Neural progenitor cell (in vitro differentiated cells): ENCODE data around the gene UQCRQ. TPM values are rescaled to one million over a fixed set of nuclear protein-coding genes. Genes with fewer than 3 reads are reported as not detected.

Source experiments
- DNase-seq: peaks from one replicate; pipeline ENCODE4 v3.0.0-alpha.2; 2016; ENCODE audit warnings: low spot score
- H2AFZ ChIP-seq: fragments of 200-600 bp; sonication (generic); replicated peaks from 2 replicates; pipeline ENCODE4 v1.6.1; 2016; ENCODE audit warnings: antibody characterized with exemption
- H3F3A ChIP-seq: fragments of 200-600 bp; sonication (generic); 2 replicates; pipeline ENCODE4 v1.6.1; 2016; ENCODE audit warnings: antibody characterized with exemption, low read depth
- H3K27ac ChIP-seq: fragments of 200-600 bp; sonication (generic); 2 replicates; pipeline ENCODE4 v1.5.1; 2016; ENCODE audit warnings: mild to moderate bottlenecking
- H3K27me3 ChIP-seq: fragments of 200-600 bp; sonication (generic); 2 replicates; pipeline ENCODE4 v1.6.1; 2016; ENCODE audit warnings: mild to moderate bottlenecking, moderate library complexity
- H3K36me3 ChIP-seq: fragments of 200-600 bp; sonication (generic); 2 replicates; pipeline ENCODE4 v1.5.1; 2016
- H3K4me1 ChIP-seq: fragments of 200-600 bp; sonication (generic); 2 replicates; pipeline ENCODE4 v1.6.1; 2016; ENCODE audit warnings: mixed run types
- H3K4me2 ChIP-seq: fragments of 200-600 bp; sonication (generic); 2 replicates; pipeline ENCODE4 v1.6.1; 2016
- H3K4me3 ChIP-seq: fragments of 200-600 bp; sonication (generic); 2 replicates; pipeline ENCODE4 v1.5.1; 2016
- H3K79me2 ChIP-seq: fragments of 200-600 bp; sonication (generic); 2 replicates; pipeline ENCODE4 v1.6.1; 2016; ENCODE audit warnings: low read depth
- H3K9ac ChIP-seq: fragments of 200-600 bp; sonication (generic); 2 replicates; pipeline ENCODE4 v1.6.1; 2016
- H3K9me3 ChIP-seq: fragments of 200-600 bp; sonication (generic); 2 replicates; pipeline ENCODE4 v1.5.1; 2016; ENCODE audit warnings: low read depth
- H4K20me1 ChIP-seq: fragments of 200-600 bp; sonication (generic); 2 replicates; pipeline ENCODE4 v1.6.1; 2016; ENCODE audit warnings: low read depth
- H3K27ac Mint-ChIP-seq: 3 replicates; pipeline ENCODE4 v1.8.0; 2021; ENCODE audit warnings: mixed read lengths
- H3K27me3 Mint-ChIP-seq: 2 replicates; pipeline ENCODE4 v1.8.0; 2022; ENCODE audit warnings: low read depth, mild to moderate bottlenecking, inconsistent platforms, moderate library complexity, mixed read lengths; ENCODE audit not compliant: insufficient read depth
- H3K36me3 Mint-ChIP-seq: 3 replicates; pipeline ENCODE4 v1.8.0; 2021; ENCODE audit warnings: mixed read lengths
- H3K4me1 Mint-ChIP-seq: 3 replicates; pipeline ENCODE4 v1.8.0; 2021; ENCODE audit warnings: mixed read lengths
- H3K4me3 Mint-ChIP-seq: 3 replicates; pipeline ENCODE4 v1.8.0; 2021; ENCODE audit warnings: mild to moderate bottlenecking, moderate library complexity, mixed read lengths
- H3K9me3 Mint-ChIP-seq: 3 replicates; pipeline ENCODE4 v1.8.0; 2020; ENCODE audit warnings: mixed read lengths
- EZH2 ChIP-seq: fragments of 200-600 bp; sonication (generic); IDR thresholded peaks from 2 replicates; pipeline ENCODE4 v1.6.1; 2017; ENCODE audit warnings: antibody characterized with exemption, mild to moderate bottlenecking, moderate library complexity
- EZH2phosphoT487 ChIP-seq: fragments of 200-600 bp; sonication (generic); IDR thresholded peaks from 2 replicates; pipeline ENCODE4 v1.6.1; 2017; ENCODE audit warnings: antibody characterized with exemption
- total RNA-seq: library from RNA; depleted of rRNA; stranded (reverse); fragments of >200 nt; gene quantifications from 2 replicates; pipeline ENCODE4 v1.2.3, GENCODE V29; 2015; ENCODE audit warnings: low replicate concordance
- TF ChIP-seq, protein P1 (sequence below): fragments of 200-600 bp; sonication (generic); IDR thresholded peaks from 2 replicates; pipeline ENCODE4 v1.5.1; 2017; ENCODE audit warnings: antibody characterized with exemption, mild to moderate bottlenecking

Gene UQCRQ
- total RNA-seq, 1 donor from 2014 or later, result 45.0 TPM

- H3K36me3 Mint-ChIP-seq, result no peaks in the 10 kb centered on the region
- no peaks in the 10 kb centered on the region for H3K36me3 ChIP-seq
- no peaks in the 10 kb centered on the region for H3K27me3 ChIP-seq
- H3K4me1 ChIP-seq, result no peaks in the 10 kb centered on the region
- H2AFZ ChIP-seq, result no peak overlapping the region
- H3K9me3 ChIP-seq, result no peaks in the 10 kb centered on the region
- H3K27ac ChIP-seq, result no peak overlapping the region
- H4K20me1 ChIP-seq, result no peaks in the 10 kb centered on the region
- H3K4me3 Mint-ChIP-seq, result no peak overlapping the region
- no peak for DNase-seq
- H3K4me1 Mint-ChIP-seq, result no peaks in the 10 kb centered on the region
- H3K4me2 ChIP-seq, result no peak overlapping the region
- H3K27ac Mint-ChIP-seq, result no peak overlapping the region
- H3K9ac ChIP-seq, result no peak overlapping the region
- H3K4me3 ChIP-seq, result no peak overlapping the region
- H3K27me3 Mint-ChIP-seq, result peaks cover 4% of the 10 kb centered on the region
- no peaks in the 10 kb centered on the region for H3F3A ChIP-seq
- H3K79me2 ChIP-seq, result no peaks in the 10 kb centered on the region
- no peaks in the 10 kb centered on the region for H3K9me3 Mint-ChIP-seq
- TF ChIP-seq, protein P1, sequence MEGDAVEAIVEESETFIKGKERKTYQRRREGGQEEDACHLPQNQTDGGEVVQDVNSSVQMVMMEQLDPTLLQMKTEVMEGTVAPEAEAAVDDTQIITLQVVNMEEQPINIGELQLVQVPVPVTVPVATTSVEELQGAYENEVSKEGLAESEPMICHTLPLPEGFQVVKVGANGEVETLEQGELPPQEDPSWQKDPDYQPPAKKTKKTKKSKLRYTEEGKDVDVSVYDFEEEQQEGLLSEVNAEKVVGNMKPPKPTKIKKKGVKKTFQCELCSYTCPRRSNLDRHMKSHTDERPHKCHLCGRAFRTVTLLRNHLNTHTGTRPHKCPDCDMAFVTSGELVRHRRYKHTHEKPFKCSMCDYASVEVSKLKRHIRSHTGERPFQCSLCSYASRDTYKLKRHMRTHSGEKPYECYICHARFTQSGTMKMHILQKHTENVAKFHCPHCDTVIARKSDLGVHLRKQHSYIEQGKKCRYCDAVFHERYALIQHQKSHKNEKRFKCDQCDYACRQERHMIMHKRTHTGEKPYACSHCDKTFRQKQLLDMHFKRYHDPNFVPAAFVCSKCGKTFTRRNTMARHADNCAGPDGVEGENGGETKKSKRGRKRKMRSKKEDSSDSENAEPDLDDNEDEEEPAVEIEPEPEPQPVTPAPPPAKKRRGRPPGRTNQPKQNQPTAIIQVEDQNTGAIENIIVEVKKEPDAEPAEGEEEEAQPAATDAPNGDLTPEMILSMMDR, result no peak
Observed at GRCh38 chr5:132849347-132849746, 17.1 kb upstream of the UQCRQ start.

DNA sequence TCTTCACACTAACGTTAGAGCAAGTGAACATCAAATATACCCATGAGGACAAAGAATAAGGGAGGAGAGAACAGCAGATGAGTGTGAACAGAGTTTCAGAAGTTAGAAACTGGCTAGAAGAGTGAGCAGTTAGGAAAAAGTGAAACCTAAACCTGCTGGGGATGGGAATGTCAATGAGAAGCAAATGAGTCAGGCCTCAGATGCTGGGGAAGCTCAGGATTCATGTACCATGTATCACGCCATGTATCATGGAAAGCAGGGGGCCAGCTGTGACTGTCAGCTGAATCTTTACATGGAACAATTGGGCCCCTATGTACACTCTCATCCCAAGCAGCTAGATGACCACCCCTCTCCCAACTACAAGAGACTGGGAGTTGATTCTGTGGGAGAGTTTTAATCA is 16.4 kb upstream of the UQCRQ start:
- TF ChIP-seq EZH2, result no peak
- no peak for TF ChIP-seq EZH2phosphoT487
- TF ChIP-seq, protein P1, result no peak
- Histone ChIP-seq H3K4me3 (no peak overlapping the region), H3K79me2 (no peaks in the 10 kb centered on the region), H3K27me3 (no peaks in the 10 kb centered on the region), H3K36me3 (no peaks in the 10 kb centered on the region), H3F3A (no peaks in the 10 kb centered on the region), H2AFZ (no peak overlapping the region), H3K4me2 (no peak overlapping the region), H3K9me3 (no peaks in the 10 kb centered on the region), H3K9ac (no peak overlapping the region), H3K4me1 (no peaks in the 10 kb centered on the region), H4K20me1 (no peaks in the 10 kb centered on the region), H3K27ac (no peak overlapping the region)
- Mint-ChIP-seq H3K4me3 (no peak overlapping the region), H3K27me3 (peaks cover 4% of the 10 kb centered on the region), H3K36me3 (no peaks in the 10 kb centered on the region), H3K9me3 (no peaks in the 10 kb centered on the region), H3K4me1 (no peaks in the 10 kb centered on the region), H3K27ac (no peak overlapping the region)
- no peak for DNase-seq

DNA sequence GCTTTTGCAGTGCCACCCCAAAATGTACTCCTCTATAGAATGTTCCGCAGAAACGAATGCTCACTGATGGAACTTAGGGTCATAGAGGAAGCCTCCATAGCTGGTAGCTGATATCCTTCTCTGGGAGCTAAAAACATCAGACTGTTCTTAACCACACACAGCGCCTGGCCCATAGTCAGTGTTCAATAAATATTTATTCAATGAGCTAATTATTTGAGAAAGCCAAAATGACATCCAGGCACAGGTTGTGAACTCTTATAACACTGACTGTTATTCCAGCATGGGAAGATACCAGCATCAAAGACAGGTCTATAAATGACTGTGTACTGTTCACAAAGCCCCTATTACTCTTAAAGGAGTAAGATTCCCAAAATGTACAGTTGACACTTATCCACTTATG is 13.1 kb upstream of the UQCRQ start:
- no peaks in the 10 kb centered on the region for H3K36me3 Mint-ChIP-seq
- TF ChIP-seq, protein P1, result no peak
- TF ChIP-seq EZH2 (no peak), EZH2phosphoT487 (no peak)
- no peaks in the 10 kb centered on the region for H3K4me1 Mint-ChIP-seq
- no peak overlapping the region for H3K27ac Mint-ChIP-seq
- Histone ChIP-seq H3K27me3 (no peaks in the 10 kb centered on the region), H3K79me2 (no peaks in the 10 kb centered on the region), H3K4me3 (no peak overlapping the region), H3K9me3 (no peaks in the 10 kb centered on the region), H3F3A (no peaks in the 10 kb centered on the region), H3K9ac (no peak overlapping the region), H3K4me2 (no peak overlapping the region), H3K27ac (no peak overlapping the region), H4K20me1 (no peaks in the 10 kb centered on the region), H3K4me1 (no peaks in the 10 kb centered on the region), H2AFZ (no peak overlapping the region), H3K36me3 (no peaks in the 10 kb centered on the region)
- H3K4me3 Mint-ChIP-seq, result no peak overlapping the region
- no peaks in the 10 kb centered on the region for H3K27me3 Mint-ChIP-seq
- H3K9me3 Mint-ChIP-seq, result no peaks in the 10 kb centered on the region
- no peak for DNase-seq

DNA sequence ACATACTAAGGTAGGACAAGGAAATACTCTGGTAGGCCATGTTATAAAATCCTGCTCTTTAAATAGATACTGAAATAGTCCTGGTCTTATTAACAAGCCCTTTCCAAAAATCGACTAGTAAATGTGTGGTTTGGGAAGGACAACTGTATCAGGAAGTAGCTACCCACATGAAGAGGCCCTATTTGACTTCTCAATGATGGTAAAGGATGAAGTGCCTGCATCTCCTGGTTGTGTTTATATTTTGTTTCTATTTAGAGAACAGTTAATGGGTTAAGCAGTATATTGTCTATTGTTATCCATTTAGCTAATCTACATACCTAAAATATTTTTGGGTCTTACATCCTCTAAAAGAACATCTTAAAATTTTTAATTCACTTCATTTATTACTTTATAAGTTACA is 12.7 kb upstream of the UQCRQ start:
- no peak overlapping the region for H3K27ac ChIP-seq
- H3K9ac ChIP-seq, result no peak overlapping the region
- no peaks in the 10 kb centered on the region for H3K79me2 ChIP-seq
- no peaks in the 10 kb centered on the region for H3F3A ChIP-seq
- no peaks in the 10 kb centered on the region for H3K9me3 ChIP-seq
- Mint-ChIP-seq H3K27me3 (no peaks in the 10 kb centered on the region), H3K4me3 (no peak overlapping the region), H3K9me3 (no peaks in the 10 kb centered on the region), H3K27ac (no peak overlapping the region), H3K36me3 (no peaks in the 10 kb centered on the region), H3K4me1 (no peaks in the 10 kb centered on the region)
- no peak overlapping the region for H3K4me3 ChIP-seq
- no peaks in the 10 kb centered on the region for H4K20me1 ChIP-seq
- no peaks in the 10 kb centered on the region for H3K36me3 ChIP-seq
- DNase-seq, result no peak
- H3K27me3 ChIP-seq, result no peaks in the 10 kb centered on the region
- TF ChIP-seq EZH2 (no peak), EZH2phosphoT487 (no peak)
- TF ChIP-seq, protein P1, result no peak
- H3K4me1 ChIP-seq, result no peaks in the 10 kb centered on the region
- H2AFZ ChIP-seq, result no peak overlapping the region
- no peak overlapping the region for H3K4me2 ChIP-seq
